ENCODE data around the gene SPATA22. TPM values are rescaled to one million over a fixed set of nuclear protein-coding genes. Genes with fewer than 3 reads are reported as not detected.
"Not testable (repeated sequence)": the region's sequence is repeated elsewhere in the genome, so short reads cannot be mapped to it uniquely, and the experiment has no call there.

SPATA22 gene
- total RNA-seq, 6 experiments from 2014 or later: not detected

DNA sequence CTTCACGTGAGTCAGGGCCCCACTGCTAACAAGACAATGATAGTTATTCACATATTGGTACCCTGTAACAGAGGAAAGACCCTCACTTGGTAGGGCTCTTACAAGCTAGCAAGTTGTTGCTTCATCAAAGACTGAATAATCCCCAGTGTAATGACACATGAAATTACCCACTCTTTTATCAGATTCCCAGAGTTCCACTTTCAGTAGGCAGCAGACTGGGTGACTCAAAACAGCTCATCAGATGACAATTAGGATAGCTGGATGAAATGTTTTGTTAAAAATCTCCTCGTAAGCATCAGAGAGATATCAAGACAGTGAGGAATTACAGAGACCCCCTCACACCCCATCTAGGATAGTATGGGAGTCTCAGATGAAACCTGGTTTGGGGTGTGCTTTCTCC, 31.2 kb downstream of the SPATA22 start:
- Mint-ChIP-seq H3K4me1 (ENCODE audit: low read depth) (no peaks in the 10 kb centered on the region), H3K27me3 (ENCODE audit: insufficient read depth) (peaks cover 2% of the 10 kb centered on the region), H3K4me3 (no peak overlapping the region), H3K27ac (no peak overlapping the region), H3K9me3 (no peaks in the 10 kb centered on the region), H3K36me3 (ENCODE audit: low read depth) (no peaks in the 10 kb centered on the region)
- no peak for DNase-seq
- TF ChIP-seq, protein P1, sequence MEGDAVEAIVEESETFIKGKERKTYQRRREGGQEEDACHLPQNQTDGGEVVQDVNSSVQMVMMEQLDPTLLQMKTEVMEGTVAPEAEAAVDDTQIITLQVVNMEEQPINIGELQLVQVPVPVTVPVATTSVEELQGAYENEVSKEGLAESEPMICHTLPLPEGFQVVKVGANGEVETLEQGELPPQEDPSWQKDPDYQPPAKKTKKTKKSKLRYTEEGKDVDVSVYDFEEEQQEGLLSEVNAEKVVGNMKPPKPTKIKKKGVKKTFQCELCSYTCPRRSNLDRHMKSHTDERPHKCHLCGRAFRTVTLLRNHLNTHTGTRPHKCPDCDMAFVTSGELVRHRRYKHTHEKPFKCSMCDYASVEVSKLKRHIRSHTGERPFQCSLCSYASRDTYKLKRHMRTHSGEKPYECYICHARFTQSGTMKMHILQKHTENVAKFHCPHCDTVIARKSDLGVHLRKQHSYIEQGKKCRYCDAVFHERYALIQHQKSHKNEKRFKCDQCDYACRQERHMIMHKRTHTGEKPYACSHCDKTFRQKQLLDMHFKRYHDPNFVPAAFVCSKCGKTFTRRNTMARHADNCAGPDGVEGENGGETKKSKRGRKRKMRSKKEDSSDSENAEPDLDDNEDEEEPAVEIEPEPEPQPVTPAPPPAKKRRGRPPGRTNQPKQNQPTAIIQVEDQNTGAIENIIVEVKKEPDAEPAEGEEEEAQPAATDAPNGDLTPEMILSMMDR (IDR thresholded peaks at IDR 0.05): no peak

DNA sequence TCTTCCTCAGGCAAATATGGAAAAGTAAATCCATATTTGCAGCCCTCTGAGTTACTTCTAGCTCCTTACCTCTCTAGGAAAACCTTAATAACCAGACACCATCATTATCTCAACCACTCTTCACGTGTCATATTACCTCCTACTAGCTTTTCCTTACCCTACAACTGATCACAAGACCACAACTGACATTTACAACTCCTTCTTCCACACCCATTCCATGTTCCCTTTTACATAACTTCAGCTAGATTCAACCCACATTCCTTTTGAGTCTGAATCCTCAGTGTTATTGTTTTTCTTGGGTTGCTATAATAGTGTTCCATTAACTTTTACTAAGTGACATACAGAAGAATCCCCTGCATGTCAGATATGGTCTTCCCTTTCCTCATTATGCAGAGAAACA, 33.3 kb downstream of the SPATA22 start:
- DNase-seq: no peak
- Mint-ChIP-seq H3K27ac (no peak overlapping the region), H3K27me3 (ENCODE audit: insufficient read depth) (peaks cover 3% of the 10 kb centered on the region), H3K36me3 (ENCODE audit: low read depth) (no peaks in the 10 kb centered on the region), H3K4me1 (ENCODE audit: low read depth) (no peaks in the 10 kb centered on the region), H3K4me3 (no peak overlapping the region), H3K9me3 (no peaks in the 10 kb centered on the region)
- TF ChIP-seq, protein P1 (IDR thresholded peaks at IDR 0.05): no peak

DNA sequence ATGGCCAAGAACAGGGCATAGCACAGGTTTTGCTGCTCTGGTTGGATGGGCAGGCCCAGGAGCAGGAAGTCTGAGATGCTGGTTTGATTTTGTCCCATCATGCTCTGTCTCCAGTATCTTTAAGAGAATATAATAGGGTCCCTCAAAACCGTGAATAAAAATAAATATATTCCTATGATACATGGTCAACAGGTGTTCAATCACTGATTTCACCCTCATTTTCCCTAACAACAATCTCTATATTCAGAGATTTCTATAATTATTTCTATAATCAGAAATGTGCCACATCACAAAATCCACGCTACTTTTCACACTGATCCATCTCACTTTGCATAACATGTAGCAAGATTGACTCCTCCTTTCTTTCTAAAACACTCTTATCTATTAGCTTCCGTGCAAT, 37.9 kb downstream of the SPATA22 start, which contains the start of gene OR1E2:
OR1E2 (minus strand) TSS at position 101 of the 400 bp plus-strand sequence; CDS start at position 101, 0 bp downstream.
- Mint-ChIP-seq H3K27me3 (ENCODE audit: insufficient read depth) (peaks cover 3% of the 10 kb centered on the region), H3K36me3 (ENCODE audit: low read depth) (no peaks in the 10 kb centered on the region), H3K9me3 (peaks cover 6% of the 10 kb centered on the region; the same call in 1 of the 2 replicates), H3K27ac (no peak within 1 kb of the TSS), H3K4me1 (ENCODE audit: low read depth) (no peaks in the 10 kb centered on the region), H3K4me3 (no peak within 1 kb of the TSS)
- TF ChIP-seq, protein P1 (IDR thresholded peaks at IDR 0.05): no peak
- DNase-seq: no peak

DNA sequence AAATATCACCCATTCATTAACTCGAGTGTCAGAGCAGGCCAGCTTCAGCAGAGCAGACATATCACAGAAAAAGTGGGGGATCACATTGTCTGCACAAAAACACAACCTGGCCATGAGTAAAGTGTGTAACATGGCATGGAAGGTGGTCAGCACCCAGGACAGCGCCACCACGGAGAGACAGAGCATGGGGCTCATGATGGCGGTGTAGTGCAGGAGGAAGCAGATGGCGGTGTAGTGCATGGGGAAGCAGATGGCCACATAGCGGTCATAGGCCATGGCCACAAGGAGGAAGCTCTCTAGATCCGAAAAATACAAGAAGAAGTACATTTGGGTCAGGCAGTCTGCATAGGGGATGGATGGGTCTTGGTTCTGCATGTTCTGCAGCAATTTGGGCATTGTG, 38.4 kb downstream of the SPATA22 start:
- peaks cover 12% of the 10 kb centered on the region; the same call in 1 of the 2 replicates for H3K9me3 Mint-ChIP-seq
- not testable (repeated sequence) for H3K27me3 Mint-ChIP-seq (ENCODE audit: insufficient read depth); H3K4me3 Mint-ChIP-seq; H3K36me3 Mint-ChIP-seq (ENCODE audit: low read depth); H3K27ac Mint-ChIP-seq; DNase-seq; H3K4me1 Mint-ChIP-seq (ENCODE audit: low read depth)

DNA sequence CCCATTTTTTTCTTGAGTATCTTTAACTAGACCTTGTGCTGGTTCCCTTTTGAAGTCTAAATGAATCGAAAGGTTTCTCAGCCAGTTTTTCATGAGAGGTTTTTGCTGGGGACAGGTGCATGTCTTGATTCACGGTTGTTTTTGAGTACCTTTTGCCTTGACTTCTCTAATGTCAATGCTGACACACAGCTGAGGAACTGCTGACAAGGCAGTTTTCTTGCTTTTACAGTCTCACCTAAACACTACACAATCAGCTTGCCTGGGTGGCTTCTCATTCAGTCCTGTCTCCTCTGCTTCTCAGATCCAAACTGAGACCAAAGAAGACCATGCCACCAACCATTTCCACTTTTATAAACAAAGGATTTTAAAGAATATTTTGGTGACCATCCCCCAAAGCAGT, 53.4 kb downstream of the SPATA22 start:
- TF ChIP-seq, protein P1 (IDR thresholded peaks at IDR 0.05): no peak
- Mint-ChIP-seq H3K9me3 (peaks cover under 1% of the 10 kb centered on the region; the same call in 1 of the 2 replicates), H3K4me1 (ENCODE audit: low read depth) (no peaks in the 10 kb centered on the region), H3K4me3 (no peak overlapping the region), H3K27ac (no peak overlapping the region), H3K36me3 (ENCODE audit: low read depth) (no peaks in the 10 kb centered on the region), H3K27me3 (ENCODE audit: insufficient read depth) (peaks cover 3% of the 10 kb centered on the region)
- no peak for DNase-seq

DNA sequence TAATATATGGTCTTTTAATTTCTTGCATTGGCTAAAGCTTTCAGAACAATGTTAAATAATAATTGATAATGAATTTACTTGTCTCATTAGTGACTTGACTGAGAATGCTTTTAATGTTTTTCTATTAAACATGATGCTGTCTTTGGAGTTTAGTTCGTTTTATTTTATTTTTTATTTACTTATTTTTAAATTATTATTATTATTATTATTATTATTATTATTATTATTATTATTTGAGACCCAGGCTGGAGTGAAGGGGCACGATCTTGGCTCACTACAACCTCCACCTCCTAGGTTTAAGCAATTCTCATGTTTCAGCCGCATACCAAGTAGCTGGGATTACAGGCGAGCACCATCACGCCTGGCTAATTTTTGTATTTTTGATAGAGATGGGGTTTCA, 56.0 kb downstream of the SPATA22 start:
- Mint-ChIP-seq H3K4me3 (no peak overlapping the region), H3K27ac (no peak overlapping the region), H3K4me1 (ENCODE audit: low read depth) (no peaks in the 10 kb centered on the region), H3K27me3 (ENCODE audit: insufficient read depth) (peaks cover 5% of the 10 kb centered on the region), H3K9me3 (peaks cover 5% of the 10 kb centered on the region), H3K36me3 (ENCODE audit: low read depth) (no peaks in the 10 kb centered on the region)
- TF ChIP-seq, protein P1 (IDR thresholded peaks at IDR 0.05): no peak
- DNase-seq: no peak

DNA sequence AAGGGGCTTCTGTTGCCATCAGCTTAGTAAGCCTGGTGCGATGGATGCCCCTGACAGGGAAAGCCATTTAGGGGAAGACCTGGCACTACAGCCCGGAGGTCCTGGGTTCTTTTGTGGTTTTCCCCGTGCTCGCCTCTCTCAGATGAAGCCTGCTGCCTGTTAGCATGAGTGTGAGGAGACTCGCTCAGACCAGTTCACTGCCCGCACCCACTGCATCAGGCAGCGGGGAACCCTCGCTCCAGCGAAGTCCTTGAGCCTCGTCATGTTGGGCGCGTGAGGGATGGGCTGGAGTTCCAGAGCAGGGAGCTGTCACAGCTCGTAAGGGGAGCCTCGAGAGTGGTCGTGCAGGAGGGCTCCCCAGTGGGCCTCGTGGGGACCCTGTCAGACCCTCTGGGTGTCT, 59.4 kb downstream of the SPATA22 start:
- H3K36me3 Mint-ChIP-seq (ENCODE audit: low read depth); H3K27ac Mint-ChIP-seq; H3K4me3 Mint-ChIP-seq; H3K27me3 Mint-ChIP-seq (ENCODE audit: insufficient read depth); DNase-seq; H3K4me1 Mint-ChIP-seq (ENCODE audit: low read depth): not testable (repeated sequence)
- H3K9me3 Mint-ChIP-seq: peaks cover 23% of the 10 kb centered on the region
